Activated CD4-positive, alpha-beta memory T cell treated with anti-CD3 and anti-CD28 coated beads for 36 hours (primary cell): Measurements from ENCODE around the gene POLD2. TPM values are rescaled to one million over a fixed set of nuclear protein-coding genes. Genes with fewer than 3 reads are reported as not detected.
A peak's percentile ranks its signal among the peaks of the same experiment; 100 is the strongest.

ENCODE experiments used
- CTCF ChIA-PET: fragments of 350-600 bp; sonication (Branson Sonifier 250); formaldehyde crosslinking; loops from one replicate; lab custom pipeline; 2021; ENCODE audit warnings: antibody characterized with exemption, inconsistent platforms; lab: Charles Lee
- POLR2A ChIA-PET: fragments of 350-600 bp; sonication (Branson Sonifier 250); formaldehyde crosslinking; loops from one replicate; lab custom pipeline; 2021; ENCODE audit warnings: antibody characterized with exemption; lab: Charles Lee
- DNase-seq: peaks from one replicate; pipeline ENCODE4 v3.0.0-alpha.2; 2020
- H3K27ac Mint-ChIP-seq: one replicate; pipeline ENCODE4 v1.8.0; 2021; ENCODE audit warnings: mixed read lengths
- H3K27me3 Mint-ChIP-seq: one replicate; pipeline ENCODE4 v1.8.0; 2021; ENCODE audit warnings: mixed read lengths
- H3K36me3 Mint-ChIP-seq: one replicate; pipeline ENCODE4 v1.8.0; 2021; ENCODE audit warnings: mixed read lengths
- H3K4me1 Mint-ChIP-seq: one replicate; pipeline ENCODE4 v1.8.0; 2021; ENCODE audit warnings: low read depth, mixed read lengths
- H3K4me3 Mint-ChIP-seq: one replicate; pipeline ENCODE4 v1.8.0; 2021; ENCODE audit warnings: mild to moderate bottlenecking, mixed read lengths
- H3K9me3 Mint-ChIP-seq: one replicate; pipeline ENCODE4 v1.8.0; 2021; ENCODE audit warnings: mixed read lengths
- intact Hi-C: fragments of 100-400 bp; cut with micrococcal nuclease; formaldehyde crosslinking; loops from one replicate; pipeline ENCODE4 v1.15.1; 2023
- total RNA-seq, 2 experiments: library from RNA; stranded (reverse); gene quantifications; one replicate each; pipeline ENCODE4 v1.2.3, GENCODE V29; 2021

POLD2 gene
- total RNA-seq, 2 experiments from 2014 or later, result 189 to 212 TPM

- POLR2A ChIA-PET, result no interaction called here
- intact Hi-C loops, result no loop called here
- H3K36me3 Mint-ChIP-seq, result no peaks in the 10 kb centered on the region
- no peak overlapping the region for H3K27ac Mint-ChIP-seq
- peaks cover 14% of the 10 kb centered on the region for H3K27me3 Mint-ChIP-seq
- H3K9me3 Mint-ChIP-seq, result no peaks in the 10 kb centered on the region
- H3K4me1 Mint-ChIP-seq, result peaks cover 8% of the 10 kb centered on the region
- no peak for DNase-seq
- CTCF ChIA-PET, result no interaction called here
- peak overlapping the region; percentile 34 for H3K4me3 Mint-ChIP-seq
Observed at GRCh38 chr7:44105832-44106231, 17.5 kb downstream of the POLD2 start.

GRCh38 chr7:44104860-44105771 is 18.2 kb downstream of the POLD2 start:
- H3K36me3 Mint-ChIP-seq, result no peaks in the 10 kb centered on the region
- no peak overlapping the region for H3K27ac Mint-ChIP-seq
- no peak for DNase-seq
- no peaks in the 10 kb centered on the region for H3K9me3 Mint-ChIP-seq
- POLR2A ChIA-PET, result no interaction called here
- intact Hi-C loops, result no loop called here
- CTCF ChIA-PET, result interaction anchor here (0.8 kb wide), 1 partner anchor 37 kb away, joined by 3 read pairs; no protein-coding TSS in a partner anchor
- peak overlapping the region; percentile 60 for H3K4me3 Mint-ChIP-seq
- H3K27me3 Mint-ChIP-seq, result peaks cover 14% of the 10 kb centered on the region
- peaks cover 8% of the 10 kb centered on the region for H3K4me1 Mint-ChIP-seq

- Mint-ChIP-seq H3K36me3 (no peaks in the 10 kb centered on the region), H3K9me3 (no peaks in the 10 kb centered on the region), H3K4me1 (peaks cover 8% of the 10 kb centered on the region), H3K4me3 (peak within 1 kb of the TSS; percentile 60), H3K27me3 (peaks cover 14% of the 10 kb centered on the region), H3K27ac (no peak within 1 kb of the TSS)
- ChIA-PET CTCF (interaction anchor here (0.8 kb wide), 1 partner anchor 36 kb away, joined by 3 read pairs; no protein-coding TSS in a partner anchor), POLR2A (no interaction called here)
- DNase-seq, result peak; percentile 47
- intact Hi-C loops, result no loop called here
Observed at GRCh38 chr7:44103923-44104859, 19.2 kb downstream of the POLD2 start, which contains the start of gene AEBP1. AEBP1 (plus strand) TSS chr7:44104345; CDS start chr7:44104666, 321 bp downstream.

- no peaks in the 10 kb centered on the region for H3K36me3 Mint-ChIP-seq
- DNase-seq, result no peak
- CTCF ChIA-PET, result no interaction called here
- intact Hi-C loops, result no loop called here
- H3K9me3 Mint-ChIP-seq, result no peaks in the 10 kb centered on the region
- POLR2A ChIA-PET, result no interaction called here
- peaks cover 8% of the 10 kb centered on the region for H3K4me1 Mint-ChIP-seq
- H3K27ac Mint-ChIP-seq, result no peak overlapping the region
- H3K4me3 Mint-ChIP-seq, result peak overlapping the region; percentile 18
- peaks cover 14% of the 10 kb centered on the region for H3K27me3 Mint-ChIP-seq
Observed at GRCh38 chr7:44103566-44103922, 19.8 kb downstream of the POLD2 start.

GRCh38 chr7:44102846-44103565 is 20.3 kb downstream of the POLD2 start:
- DNase-seq, result no peak
- peak overlapping the region; percentile 18 for H3K4me3 Mint-ChIP-seq
- no peak overlapping the region for H3K27ac Mint-ChIP-seq
- peaks cover 8% of the 10 kb centered on the region for H3K4me1 Mint-ChIP-seq
- ChIA-PET CTCF (no interaction called here), POLR2A (no interaction called here)
- intact Hi-C loops, result no loop called here
- H3K27me3 Mint-ChIP-seq, result peaks cover 14% of the 10 kb centered on the region
- no peaks in the 10 kb centered on the region for H3K36me3 Mint-ChIP-seq
- H3K9me3 Mint-ChIP-seq, result no peaks in the 10 kb centered on the region

GRCh38 chr7:44101966-44102845 is 21.1 kb downstream of the POLD2 start:
- peaks cover 13% of the 10 kb centered on the region for H3K4me1 Mint-ChIP-seq
- intact Hi-C loops, result no loop called here
- no peaks in the 10 kb centered on the region for H3K9me3 Mint-ChIP-seq
- H3K36me3 Mint-ChIP-seq, result no peaks in the 10 kb centered on the region
- no peak overlapping the region for H3K4me3 Mint-ChIP-seq
- POLR2A ChIA-PET, result interaction anchor here (0.6 kb wide), 1 partner anchor 21 kb away, joined by 3 read pairs; no protein-coding TSS in a partner anchor
- no peak overlapping the region for H3K27ac Mint-ChIP-seq
- CTCF ChIA-PET, result no interaction called here
- peaks cover 14% of the 10 kb centered on the region for H3K27me3 Mint-ChIP-seq
- no peak for DNase-seq

- CTCF ChIA-PET, result no interaction called here
- POLR2A ChIA-PET, result interaction anchor here (0.6 kb wide), 1 partner anchor 20 kb away, joined by 3 read pairs; no protein-coding TSS in a partner anchor
- Mint-ChIP-seq H3K4me3 (no peak overlapping the region), H3K9me3 (no peaks in the 10 kb centered on the region), H3K4me1 (peaks cover 20% of the 10 kb centered on the region), H3K27ac (no peak overlapping the region), H3K27me3 (peaks cover 14% of the 10 kb centered on the region), H3K36me3 (no peaks in the 10 kb centered on the region)
- intact Hi-C loops, result no loop called here
- no peak for DNase-seq
Observed at GRCh38 chr7:44101303-44101965, 21.9 kb downstream of the POLD2 start.

- no peaks in the 10 kb centered on the region for H3K36me3 Mint-ChIP-seq
- intact Hi-C loops, result no loop called here
- CTCF ChIA-PET, result no interaction called here
- POLR2A ChIA-PET, result no interaction called here
- H3K4me3 Mint-ChIP-seq, result no peak overlapping the region
- H3K27ac Mint-ChIP-seq, result no peak overlapping the region
- H3K4me1 Mint-ChIP-seq, result peaks cover 20% of the 10 kb centered on the region
- peaks cover 11% of the 10 kb centered on the region for H3K27me3 Mint-ChIP-seq
- no peak for DNase-seq
- no peaks in the 10 kb centered on the region for H3K9me3 Mint-ChIP-seq
Observed at GRCh38 chr7:44100458-44101302, 22.7 kb downstream of the POLD2 start.

GRCh38 chr7:44099669-44100068 is 23.7 kb downstream of the POLD2 start:
- POLR2A ChIA-PET, result no interaction called here
- Mint-ChIP-seq H3K4me1 (peaks cover 15% of the 10 kb centered on the region), H3K36me3 (no peaks in the 10 kb centered on the region), H3K27ac (no peak overlapping the region), H3K4me3 (no peak overlapping the region), H3K27me3 (peaks cover 5% of the 10 kb centered on the region), H3K9me3 (no peaks in the 10 kb centered on the region)
- no peak for DNase-seq
- CTCF ChIA-PET, result no interaction called here
- intact Hi-C loops, result no loop called here
